ENCODE measurements around the gene UHRF2. TPM values are rescaled to one million over a fixed set of nuclear protein-coding genes. Genes with fewer than 3 reads are reported as not detected.

The UHRF2 gene
- total and polyA plus RNA-seq, 2 of the 13 experiments (the other 11 are each of a cell fraction or from before 2014, with no cell fraction given), result 42.1 to 44.2 TPM

DNA sequence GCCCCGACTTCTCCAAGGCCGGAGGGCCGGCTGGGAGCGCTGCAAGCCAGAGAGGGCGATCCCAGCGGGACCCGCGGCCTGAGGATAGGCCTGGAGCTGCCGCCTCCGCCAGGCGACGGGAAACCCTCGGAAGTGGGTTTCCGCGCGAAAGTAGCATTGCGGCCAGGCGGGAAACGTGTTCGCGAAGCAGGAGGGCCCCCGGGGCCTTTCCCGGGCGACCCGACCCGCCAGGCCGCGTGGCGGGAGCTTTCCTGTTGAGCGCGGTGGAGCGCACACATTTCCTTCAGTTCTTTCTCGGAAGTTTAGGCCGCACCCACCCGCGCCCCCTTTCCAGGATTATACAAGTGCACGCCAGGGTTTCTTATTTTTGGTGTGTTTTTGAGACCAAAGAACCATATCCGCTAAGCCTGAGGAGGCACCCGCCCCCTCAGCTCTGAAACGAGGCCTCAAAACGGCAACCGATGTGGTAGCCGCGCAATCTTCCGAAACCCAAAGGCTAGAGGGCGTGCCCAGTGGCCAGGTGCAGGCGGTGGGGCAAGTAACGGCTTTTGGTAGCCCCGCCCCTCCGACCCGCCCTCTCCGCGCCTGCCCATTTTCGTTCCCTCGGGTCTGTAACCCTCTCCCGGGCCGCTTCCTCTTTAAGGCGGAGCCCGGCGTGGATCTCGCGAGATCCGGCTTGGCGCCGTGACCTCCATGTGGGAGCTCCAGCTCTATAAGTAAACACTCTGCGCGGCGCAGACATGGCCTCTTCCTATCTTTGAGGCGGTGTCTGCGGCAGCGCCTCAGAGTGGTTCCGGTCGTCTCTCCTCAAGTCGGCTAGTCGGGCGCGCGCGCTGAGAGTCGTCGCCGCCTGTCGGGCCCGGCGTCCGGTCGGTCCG is at the start of gene UHRF2 (continued):
- TF ChIP-seq EHMT2 (IDR thresholded peaks at IDR 0.05; ENCODE audit: borderline replicate concordance, low read depth, low read length), result peak; percentile 35; the same call in 1 of the 2 replicates
- peak; percentile 97 for TF ChIP-seq ZNF205 (CRISPR knock-in tag; IDR thresholded peaks at IDR 0.05)
- 0 out of 2 replicates have a peak, but pooled peaks have one; percentile 25 for TF ChIP-seq CBX5 (CRISPR knock-in tag; IDR thresholded peaks at IDR 0.05; ENCODE audit: borderline replicate concordance)
- TF ChIP-seq, protein P1, sequence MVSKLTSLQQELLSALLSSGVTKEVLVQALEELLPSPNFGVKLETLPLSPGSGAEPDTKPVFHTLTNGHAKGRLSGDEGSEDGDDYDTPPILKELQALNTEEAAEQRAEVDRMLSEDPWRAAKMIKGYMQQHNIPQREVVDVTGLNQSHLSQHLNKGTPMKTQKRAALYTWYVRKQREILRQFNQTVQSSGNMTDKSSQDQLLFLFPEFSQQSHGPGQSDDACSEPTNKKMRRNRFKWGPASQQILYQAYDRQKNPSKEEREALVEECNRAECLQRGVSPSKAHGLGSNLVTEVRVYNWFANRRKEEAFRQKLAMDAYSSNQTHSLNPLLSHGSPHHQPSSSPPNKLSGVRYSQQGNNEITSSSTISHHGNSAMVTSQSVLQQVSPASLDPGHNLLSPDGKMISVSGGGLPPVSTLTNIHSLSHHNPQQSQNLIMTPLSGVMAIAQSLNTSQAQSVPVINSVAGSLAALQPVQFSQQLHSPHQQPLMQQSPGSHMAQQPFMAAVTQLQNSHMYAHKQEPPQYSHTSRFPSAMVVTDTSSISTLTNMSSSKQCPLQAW (CRISPR knock-in tag; IDR thresholded peaks at IDR 0.05), result peak; percentile 78; the same call in 1 of the 2 replicates
- no peak for TF ChIP-seq SYNCRIP (IDR thresholded peaks at IDR 0.05; ENCODE audit: insufficient read depth, low read depth, low read length)
- TF ChIP-seq, protein P2, sequence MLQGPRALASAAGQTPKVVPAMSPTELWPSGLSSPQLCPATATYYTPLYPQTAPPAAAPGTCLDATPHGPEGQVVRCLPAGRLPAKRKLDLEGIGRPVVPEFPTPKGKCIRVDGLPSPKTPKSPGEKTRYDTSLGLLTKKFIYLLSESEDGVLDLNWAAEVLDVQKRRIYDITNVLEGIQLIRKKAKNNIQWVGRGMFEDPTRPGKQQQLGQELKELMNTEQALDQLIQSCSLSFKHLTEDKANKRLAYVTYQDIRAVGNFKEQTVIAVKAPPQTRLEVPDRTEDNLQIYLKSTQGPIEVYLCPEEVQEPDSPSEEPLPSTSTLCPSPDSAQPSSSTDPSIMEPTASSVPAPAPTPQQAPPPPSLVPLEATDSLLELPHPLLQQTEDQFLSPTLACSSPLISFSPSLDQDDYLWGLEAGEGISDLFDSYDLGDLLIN (CRISPR knock-in tag; IDR thresholded peaks at IDR 0.05; ENCODE audit: borderline replicate concordance), result peak; percentile 73; the same call in 1 of the 2 replicates
- TF ChIP-seq ZNF354B (CRISPR knock-in tag; IDR thresholded peaks at IDR 0.05), result no peak
- 0 out of 2 replicates have a peak, but pooled peaks have one; percentile 36 for TF ChIP-seq MED1 (CRISPR knock-in tag; IDR thresholded peaks at IDR 0.05)
- TF ChIP-seq, protein P3, sequence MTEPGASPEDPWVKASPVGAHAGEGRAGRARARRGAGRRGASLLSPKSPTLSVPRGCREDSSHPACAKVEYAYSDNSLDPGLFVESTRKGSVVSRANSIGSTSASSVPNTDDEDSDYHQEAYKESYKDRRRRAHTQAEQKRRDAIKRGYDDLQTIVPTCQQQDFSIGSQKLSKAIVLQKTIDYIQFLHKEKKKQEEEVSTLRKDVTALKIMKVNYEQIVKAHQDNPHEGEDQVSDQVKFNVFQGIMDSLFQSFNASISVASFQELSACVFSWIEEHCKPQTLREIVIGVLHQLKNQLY (CRISPR knock-in tag; IDR thresholded peaks at IDR 0.05), result no peak
- TF ChIP-seq, protein P4, sequence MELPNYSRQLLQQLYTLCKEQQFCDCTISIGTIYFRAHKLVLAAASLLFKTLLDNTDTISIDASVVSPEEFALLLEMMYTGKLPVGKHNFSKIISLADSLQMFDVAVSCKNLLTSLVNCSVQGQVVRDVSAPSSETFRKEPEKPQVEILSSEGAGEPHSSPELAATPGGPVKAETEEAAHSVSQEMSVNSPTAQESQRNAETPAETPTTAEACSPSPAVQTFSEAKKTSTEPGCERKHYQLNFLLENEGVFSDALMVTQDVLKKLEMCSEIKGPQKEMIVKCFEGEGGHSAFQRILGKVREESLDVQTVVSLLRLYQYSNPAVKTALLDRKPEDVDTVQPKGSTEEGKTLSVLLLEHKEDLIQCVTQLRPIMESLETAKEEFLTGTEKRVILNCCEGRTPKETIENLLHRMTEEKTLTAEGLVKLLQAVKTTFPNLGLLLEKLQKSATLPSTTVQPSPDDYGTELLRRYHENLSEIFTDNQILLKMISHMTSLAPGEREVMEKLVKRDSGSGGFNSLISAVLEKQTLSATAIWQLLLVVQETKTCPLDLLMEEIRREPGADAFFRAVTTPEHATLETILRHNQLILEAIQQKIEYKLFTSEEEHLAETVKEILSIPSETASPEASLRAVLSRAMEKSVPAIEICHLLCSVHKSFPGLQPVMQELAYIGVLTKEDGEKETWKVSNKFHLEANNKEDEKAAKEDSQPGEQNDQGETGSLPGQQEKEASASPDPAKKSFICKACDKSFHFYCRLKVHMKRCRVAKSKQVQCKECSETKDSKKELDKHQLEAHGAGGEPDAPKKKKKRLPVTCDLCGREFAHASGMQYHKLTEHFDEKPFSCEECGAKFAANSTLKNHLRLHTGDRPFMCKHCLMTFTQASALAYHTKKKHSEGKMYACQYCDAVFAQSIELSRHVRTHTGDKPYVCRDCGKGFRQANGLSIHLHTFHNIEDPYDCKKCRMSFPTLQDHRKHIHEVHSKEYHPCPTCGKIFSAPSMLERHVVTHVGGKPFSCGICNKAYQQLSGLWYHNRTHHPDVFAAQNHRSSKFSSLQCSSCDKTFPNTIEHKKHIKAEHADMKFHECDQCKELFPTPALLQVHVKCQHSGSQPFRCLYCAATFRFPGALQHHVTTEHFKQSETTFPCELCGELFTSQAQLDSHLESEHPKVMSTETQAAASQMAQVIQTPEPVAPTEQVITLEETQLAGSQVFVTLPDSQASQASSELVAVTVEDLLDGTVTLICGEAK (IDR thresholded peaks at IDR 0.05), result no peak
- TF ChIP-seq, protein P4 (CRISPR knock-in tag; IDR thresholded peaks at IDR 0.05), result no peak
- no peak for TF ChIP-seq ZNF713 (CRISPR knock-in tag; IDR thresholded peaks at IDR 0.05)
- peak; percentile 88 for TF ChIP-seq ZNF264 (CRISPR knock-in tag; IDR thresholded peaks at IDR 0.05)
- TF ChIP-seq IRF2 (CRISPR knock-in tag; IDR thresholded peaks at IDR 0.05), result 0 out of 2 replicates have a peak, but pooled peaks have one; percentile 33
- no peak for TF ChIP-seq PAF1 (CRISPR knock-in tag; IDR thresholded peaks at IDR 0.05)
- no peak for TF ChIP-seq MAZ (IDR thresholded peaks at IDR 0.05; ENCODE audit: borderline replicate concordance, low read depth, low read length)
- no peak; the same call in 1 of the 2 replicates for TF ChIP-seq MAZ (CRISPR knock-in tag; IDR thresholded peaks at IDR 0.05; ENCODE audit: low read depth)
